Left ventricle myocardium inferior (tissue), 1 donor: ENCODE data around the gene CTNNA1. TPM values are rescaled to one million over a fixed set of nuclear protein-coding genes. Genes with fewer than 3 reads are reported as not detected.

Source experiments
- DNase-seq: peaks from one replicate; pipeline ENCODE4 v3.0.0-alpha.2; 2020
- H3K27ac ChIP-seq: fragments of 200-600 bp; replicated peaks from 2 replicates; pipeline ENCODE4 v1.8.0; 2021
- H3K27me3 ChIP-seq: fragments of 200-600 bp; 2 replicates; pipeline ENCODE4 v1.8.0; 2021; ENCODE audit warnings: low read depth
- H3K36me3 ChIP-seq: fragments of 200-600 bp; 2 replicates; pipeline ENCODE4 v1.8.0; 2021
- H3K4me1 ChIP-seq: fragments of 200-600 bp; 2 replicates; pipeline ENCODE4 v1.8.0; 2021
- H3K4me3 ChIP-seq: fragments of 200-600 bp; 2 replicates; pipeline ENCODE4 v1.8.0; 2021; ENCODE audit warnings: mild to moderate bottlenecking, moderate library complexity
- H3K9me3 ChIP-seq: fragments of 200-600 bp; replicated peaks from 2 replicates; pipeline ENCODE4 v1.8.0; 2021
- intact Hi-C: fragments of 100-400 bp; cut with micrococcal nuclease; formaldehyde crosslinking; loops from one replicate; pipeline ENCODE4 v1.11.0; 2022
- total RNA-seq: library from RNA; stranded (reverse); fragmentation: NEBNext Ultra II Directional; extraction: Animal tissue kit (Norgen Biotek cat#: 25700); gene quantifications from one replicate; pipeline ENCODE4 v1.2.1, GENCODE V29; 2021
- TF ChIP-seq, protein P1 (sequence below): fragments of 200-600 bp; IDR thresholded peaks from 2 replicates; pipeline ENCODE4 v1.8.0; 2021; ENCODE audit warnings: antibody characterized with exemption, mild to moderate bottlenecking, borderline replicate concordance
- donor health status: DM: no; HTN: yes; CAD: no; lungs with severe emphysema.

Gene CTNNA1
- total RNA-seq, 1 donor from 2014 or later = 341 TPM

DNA sequence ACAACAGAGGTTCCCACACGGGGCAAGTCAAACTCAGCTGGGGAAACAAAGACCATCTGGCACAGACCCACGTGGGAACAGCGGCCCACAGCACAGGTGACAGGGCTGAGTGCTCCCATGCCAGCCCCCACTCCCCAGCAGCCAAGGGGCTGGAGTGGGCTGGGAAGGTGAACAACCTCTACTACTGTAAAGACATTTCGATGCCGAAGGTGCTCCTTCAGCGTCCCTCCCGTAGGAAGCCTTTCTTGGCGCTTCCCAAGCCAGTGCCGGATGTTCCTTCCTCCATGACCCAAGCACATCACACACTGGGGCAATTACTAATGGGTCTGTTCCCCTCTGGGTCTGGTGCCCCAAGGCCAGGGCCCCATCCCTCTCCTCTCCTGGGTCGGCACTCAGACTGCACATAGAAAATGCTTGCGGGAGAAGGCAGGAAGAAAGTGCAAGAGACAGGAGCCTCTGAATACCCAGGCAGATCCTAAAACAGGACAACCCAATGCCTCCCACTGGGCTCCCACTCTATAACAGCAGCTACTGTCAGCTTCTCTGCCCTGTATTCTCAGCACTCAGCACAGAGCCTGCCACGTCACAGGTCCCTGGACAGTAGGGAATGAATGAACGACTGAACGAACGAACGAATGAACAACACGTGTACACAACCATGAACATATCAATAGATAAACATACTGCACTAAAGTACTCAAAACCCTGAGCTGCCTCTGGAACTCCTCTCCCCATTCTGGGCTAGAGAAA lies 198.9 kb downstream of the CTNNA1 start:
- H3K27me3 ChIP-seq = no peaks in the 10 kb centered on the region
- DNase-seq = no peak
- H3K4me1 ChIP-seq = peaks cover 89% of the 10 kb centered on the region
- H3K9me3 ChIP-seq = no peaks in the 10 kb centered on the region
- H3K27ac ChIP-seq = peak overlapping the region; percentile 88
- intact Hi-C loops = no loop called here
- H3K4me3 ChIP-seq = no peak overlapping the region
- H3K36me3 ChIP-seq = peaks cover 6% of the 10 kb centered on the region
- TF ChIP-seq, protein P1, sequence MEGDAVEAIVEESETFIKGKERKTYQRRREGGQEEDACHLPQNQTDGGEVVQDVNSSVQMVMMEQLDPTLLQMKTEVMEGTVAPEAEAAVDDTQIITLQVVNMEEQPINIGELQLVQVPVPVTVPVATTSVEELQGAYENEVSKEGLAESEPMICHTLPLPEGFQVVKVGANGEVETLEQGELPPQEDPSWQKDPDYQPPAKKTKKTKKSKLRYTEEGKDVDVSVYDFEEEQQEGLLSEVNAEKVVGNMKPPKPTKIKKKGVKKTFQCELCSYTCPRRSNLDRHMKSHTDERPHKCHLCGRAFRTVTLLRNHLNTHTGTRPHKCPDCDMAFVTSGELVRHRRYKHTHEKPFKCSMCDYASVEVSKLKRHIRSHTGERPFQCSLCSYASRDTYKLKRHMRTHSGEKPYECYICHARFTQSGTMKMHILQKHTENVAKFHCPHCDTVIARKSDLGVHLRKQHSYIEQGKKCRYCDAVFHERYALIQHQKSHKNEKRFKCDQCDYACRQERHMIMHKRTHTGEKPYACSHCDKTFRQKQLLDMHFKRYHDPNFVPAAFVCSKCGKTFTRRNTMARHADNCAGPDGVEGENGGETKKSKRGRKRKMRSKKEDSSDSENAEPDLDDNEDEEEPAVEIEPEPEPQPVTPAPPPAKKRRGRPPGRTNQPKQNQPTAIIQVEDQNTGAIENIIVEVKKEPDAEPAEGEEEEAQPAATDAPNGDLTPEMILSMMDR = no peak

DNA sequence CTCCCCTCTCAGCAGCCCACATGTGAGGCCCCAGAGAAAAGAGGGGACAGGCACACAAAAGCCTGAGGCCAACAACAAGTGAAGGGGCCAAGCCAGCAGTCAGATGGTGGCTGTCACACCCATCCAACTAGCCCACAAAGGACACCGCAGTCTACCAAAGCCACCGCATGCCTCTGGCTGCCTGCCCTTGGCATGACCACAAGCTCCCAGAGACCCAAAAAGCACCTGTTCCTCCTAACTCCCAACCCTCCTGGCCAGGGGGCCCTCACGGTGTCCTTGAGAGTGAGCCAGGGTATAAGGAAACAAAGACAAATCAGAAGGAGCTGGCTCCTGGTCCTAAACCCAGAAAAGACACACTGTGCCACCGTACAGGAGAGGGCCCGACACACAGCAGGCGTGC lies 199.7 kb downstream of the CTNNA1 start:
- H3K4me1 ChIP-seq = peaks cover 81% of the 10 kb centered on the region
- intact Hi-C loops = no loop called here

DNA sequence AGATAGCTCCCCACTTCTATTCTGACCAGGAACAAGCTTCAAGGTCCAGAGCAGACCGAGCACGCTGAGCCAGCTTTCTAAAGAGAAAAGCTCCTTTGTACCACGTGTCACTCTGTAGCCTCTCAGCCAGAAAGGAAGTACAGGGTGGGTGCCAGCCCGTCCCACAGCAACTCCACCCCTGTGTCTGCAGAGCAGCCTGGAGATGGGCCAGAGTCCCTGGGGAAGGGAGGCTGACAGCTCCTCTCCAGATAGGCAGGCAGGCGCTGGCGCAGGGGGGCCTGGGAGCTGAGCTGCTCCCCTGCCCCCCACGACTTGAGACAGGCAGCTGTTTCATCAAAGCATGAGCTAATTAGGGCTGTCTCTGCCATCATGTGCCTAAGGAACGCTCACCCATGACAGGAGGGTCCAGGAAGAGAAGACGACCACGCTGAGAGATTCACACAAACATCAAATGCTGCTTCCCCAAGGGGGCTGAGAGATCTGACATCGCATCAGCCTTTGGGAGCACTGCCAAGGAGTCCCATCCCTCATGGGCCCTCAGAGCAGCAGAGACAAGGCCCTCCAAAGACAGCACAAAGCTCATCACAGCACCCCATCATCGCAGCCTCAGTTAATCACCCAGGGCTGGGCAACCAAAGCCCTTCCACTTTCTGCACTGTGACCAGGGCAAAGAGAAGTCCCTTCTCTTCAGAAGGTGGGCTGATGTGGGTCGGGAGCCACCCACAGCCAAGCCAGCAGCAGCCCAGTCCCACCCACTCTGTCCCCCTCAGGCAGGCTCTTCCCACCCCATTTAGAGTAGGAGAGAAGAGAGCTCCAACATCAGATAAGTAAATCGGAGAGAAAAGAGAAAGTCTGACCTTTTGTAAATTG lies 200.4 kb downstream of the CTNNA1 start:
- peak overlapping the region; percentile 35 for H3K4me3 ChIP-seq
- peak; percentile 92 for DNase-seq
- H3K36me3 ChIP-seq = no peaks in the 10 kb centered on the region
- H3K27ac ChIP-seq = peak overlapping the region; percentile 88
- no peaks in the 10 kb centered on the region for H3K9me3 ChIP-seq
- H3K27me3 ChIP-seq = no peaks in the 10 kb centered on the region
- peaks cover 75% of the 10 kb centered on the region for H3K4me1 ChIP-seq
- TF ChIP-seq, protein P1 = no peak
- intact Hi-C loops = no loop called here

More for the DNA sequence above, 199.7 kb downstream of the CTNNA1 start:
- H3K36me3 ChIP-seq = no peaks in the 10 kb centered on the region
- no peak for DNase-seq
- H3K9me3 ChIP-seq = no peaks in the 10 kb centered on the region
- H3K4me3 ChIP-seq = peak overlapping the region; percentile 35
- no peaks in the 10 kb centered on the region for H3K27me3 ChIP-seq
- peak overlapping the region; percentile 88 for H3K27ac ChIP-seq
- TF ChIP-seq, protein P1 = no peak

DNA sequence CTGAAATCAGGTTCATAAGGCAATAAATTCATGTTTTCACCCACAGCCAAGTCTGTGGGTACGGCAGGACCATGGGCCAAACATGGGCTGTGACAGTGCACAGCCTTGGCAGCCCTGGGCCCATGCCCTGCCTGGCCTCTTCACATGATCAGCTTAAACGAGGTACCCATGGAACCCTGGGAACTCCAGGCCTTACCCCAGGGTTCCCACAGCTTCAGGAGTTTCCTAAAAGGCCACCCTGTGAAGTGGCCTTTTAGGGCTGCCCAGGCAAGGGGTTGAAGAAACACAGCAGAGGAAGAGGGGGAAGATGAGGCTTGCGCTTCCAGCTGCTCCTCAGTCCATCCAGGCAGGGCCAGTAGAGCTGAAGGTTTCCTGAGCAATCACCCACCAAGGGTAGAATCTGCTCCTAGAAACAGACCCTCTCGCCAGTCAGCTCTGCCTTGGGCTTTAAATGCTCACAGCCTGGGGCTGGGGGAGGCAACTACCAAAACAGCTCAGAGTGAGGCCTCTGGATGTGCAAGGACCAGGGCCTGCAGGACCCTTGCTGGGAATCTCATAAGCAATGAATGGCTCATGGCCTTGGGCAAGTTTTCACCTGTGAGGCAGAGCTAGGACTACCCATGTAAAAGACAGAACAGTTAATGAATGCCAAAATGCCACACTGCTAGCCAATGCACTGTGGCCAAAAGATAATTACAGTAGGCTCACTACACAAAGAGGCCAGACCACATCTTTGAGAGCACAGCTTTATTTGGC lies 201.2 kb downstream of the CTNNA1 start:
- peaks cover 67% of the 10 kb centered on the region for H3K4me1 ChIP-seq
- DNase-seq = no peak

More for the DNA sequence above, 201.2 kb downstream of the CTNNA1 start:
- Histone ChIP-seq H3K4me3 (no peak overlapping the region), H3K36me3 (no peaks in the 10 kb centered on the region), H3K27ac (peak overlapping the region; percentile 88), H3K27me3 (no peaks in the 10 kb centered on the region), H3K9me3 (no peaks in the 10 kb centered on the region)
- intact Hi-C loops = no loop called here
- TF ChIP-seq, protein P1 = no peak
